Activated CD8-positive, alpha-beta memory T cell treated with anti-CD3 and anti-CD28 coated beads, Interleukin-2, amount 50 U/mL, for 24 hours (primary cell): Measurements from ENCODE around the gene GEMIN5.

Source experiments
- DNase-seq: peaks from one replicate; pipeline ENCODE4 v3.0.0-alpha.2; 2020; ENCODE audit errors: extremely low read depth

Gene GEMIN5

GRCh38 chr5:154884424-154884823, 53.6 kb downstream of the GEMIN5 start:
- no peak for DNase-seq

GRCh38 chr5:154881986-154882385, 56.0 kb downstream of the GEMIN5 start:
- no peak for DNase-seq

GRCh38 chr5:154878642-154879335, 59.2 kb downstream of the GEMIN5 start:
- no peak for DNase-seq

- DNase-seq, result no peak
Measured at GRCh38 chr5:154873791-154874331, 64.2 kb downstream of the GEMIN5 start.

GRCh38 chr5:154871734-154872133, 66.3 kb downstream of the GEMIN5 start:
- no peak for DNase-seq

GRCh38 chr5:154868702-154869101, 69.3 kb downstream of the GEMIN5 start:
- DNase-seq, result no peak

GRCh38 chr5:154866841-154867240, 71.2 kb downstream of the GEMIN5 start:
- no peak for DNase-seq

- no peak for DNase-seq
Measured at GRCh38 chr5:154865466-154866184, 72.4 kb downstream of the GEMIN5 start.

- DNase-seq, result no peak
Measured at GRCh38 chr5:154863291-154864080, 74.5 kb downstream of the GEMIN5 start.

GRCh38 chr5:154862766-154863165, 75.2 kb downstream of the GEMIN5 start:
- no peak for DNase-seq

GRCh38 chr5:154861946-154862345, 76.1 kb downstream of the GEMIN5 start:
- DNase-seq, result no peak

GRCh38 chr5:154860765-154861164, 77.2 kb downstream of the GEMIN5 start:
- no peak for DNase-seq

GRCh38 chr5:154860123-154860522, 77.9 kb downstream of the GEMIN5 start:
- DNase-seq, result no peak

GRCh38 chr5:154858972-154859871, 78.8 kb downstream of the GEMIN5 start:
- DNase-seq, result no peak

GRCh38 chr5:154858297-154858971, 79.6 kb downstream of the GEMIN5 start, which contains the start of gene CNOT8:
Gene CNOT8, plus strand, starts transcription at chr5:154858627. Its CDS starts 4,652 bp downstream, at chr5:154863279.
- peak; percentile 95 for DNase-seq

GRCh38 chr5:154857530-154858296, 80.3 kb downstream of the GEMIN5 start:
- DNase-seq, result peak; percentile 44

- DNase-seq, result no peak
Measured at GRCh38 chr5:154851351-154851750, 86.7 kb downstream of the GEMIN5 start.

GRCh38 chr5:154850255-154851062, 87.6 kb downstream of the GEMIN5 start, which contains the start of gene FAXDC2:
Gene FAXDC2, minus strand, starts transcription at chr5:154850603. Its CDS starts 12,425 bp downstream, at chr5:154838178.
- no peak for DNase-seq

GRCh38 chr5:154849791-154850201, 88.2 kb downstream of the GEMIN5 start:
- DNase-seq, result no peak
